Endometrium (tissue), 2 donors: ENCODE data around the gene RAPGEF4.
"Not testable (repeated sequence)": the region's sequence is repeated elsewhere in the genome, so short reads cannot be mapped to it uniquely, and the experiment has no call there.

Experiments used
- FAIRE-seq: peaks from 2 replicates; lab custom pipeline; 2012; peaks lifted over from hg19 to GRCh38; lab: Jason Lieb, UNC
- donor health status: control.
- donor health status: control.

Gene RAPGEF4

DNA sequence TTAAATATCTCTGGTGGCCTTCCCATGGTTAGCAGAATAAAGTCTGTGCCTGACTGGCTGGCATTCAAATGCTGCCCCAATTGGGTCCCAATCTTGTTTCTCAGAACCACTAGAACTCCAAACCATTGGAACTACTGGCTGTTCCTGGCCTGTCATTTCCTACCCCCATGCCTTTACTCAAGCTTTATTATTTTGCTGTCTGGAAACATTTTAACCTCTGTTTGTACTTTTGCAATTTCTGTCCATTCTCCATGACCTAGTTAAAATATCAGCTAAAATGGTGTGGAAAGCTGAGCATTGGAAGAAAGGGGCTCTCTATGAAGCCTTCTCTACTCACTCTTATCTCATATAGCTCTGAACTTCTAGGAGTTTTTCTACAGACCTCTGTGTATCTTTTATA is 38.7 kb downstream of the RAPGEF4 start:
- FAIRE-seq: no peak

DNA sequence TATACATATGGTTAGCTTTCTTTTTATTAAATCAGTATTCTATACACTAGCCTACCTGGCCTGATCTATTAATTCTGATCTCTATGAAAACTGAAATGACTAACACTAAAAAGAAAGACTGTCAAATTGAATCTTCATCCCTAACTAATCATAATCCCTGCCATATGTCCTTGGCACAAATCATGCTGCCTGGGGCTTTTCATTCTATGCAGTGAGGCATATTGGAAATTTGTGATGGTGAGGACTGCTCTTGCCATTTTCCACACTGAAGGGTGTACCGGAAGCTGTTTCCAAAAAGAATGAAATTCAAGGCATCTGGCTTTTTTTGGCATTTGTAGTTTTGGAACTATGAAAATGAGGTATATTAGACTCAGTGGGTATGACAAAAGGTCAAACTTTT is 39.7 kb downstream of the RAPGEF4 start:
- FAIRE-seq: no peak

DNA sequence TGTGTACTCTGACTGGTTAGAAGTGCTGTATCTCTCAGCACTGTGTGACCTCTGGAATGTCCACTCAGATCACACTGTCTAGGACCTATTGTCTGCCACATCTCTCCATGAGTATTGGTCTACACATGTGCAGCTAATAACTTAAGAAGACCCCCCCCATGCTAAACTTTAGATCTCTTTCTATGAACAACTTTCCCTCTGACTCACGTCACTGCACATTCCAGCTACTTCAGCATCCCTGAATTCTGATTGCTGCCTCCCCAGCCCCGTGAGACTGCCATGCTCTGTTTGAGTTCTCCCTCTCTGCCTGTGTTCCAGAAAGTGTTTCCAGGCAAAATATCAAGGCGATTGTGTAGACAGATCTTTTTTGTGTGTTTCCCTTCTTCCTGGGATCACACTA is 41.8 kb downstream of the RAPGEF4 start:
- FAIRE-seq: no peak

DNA sequence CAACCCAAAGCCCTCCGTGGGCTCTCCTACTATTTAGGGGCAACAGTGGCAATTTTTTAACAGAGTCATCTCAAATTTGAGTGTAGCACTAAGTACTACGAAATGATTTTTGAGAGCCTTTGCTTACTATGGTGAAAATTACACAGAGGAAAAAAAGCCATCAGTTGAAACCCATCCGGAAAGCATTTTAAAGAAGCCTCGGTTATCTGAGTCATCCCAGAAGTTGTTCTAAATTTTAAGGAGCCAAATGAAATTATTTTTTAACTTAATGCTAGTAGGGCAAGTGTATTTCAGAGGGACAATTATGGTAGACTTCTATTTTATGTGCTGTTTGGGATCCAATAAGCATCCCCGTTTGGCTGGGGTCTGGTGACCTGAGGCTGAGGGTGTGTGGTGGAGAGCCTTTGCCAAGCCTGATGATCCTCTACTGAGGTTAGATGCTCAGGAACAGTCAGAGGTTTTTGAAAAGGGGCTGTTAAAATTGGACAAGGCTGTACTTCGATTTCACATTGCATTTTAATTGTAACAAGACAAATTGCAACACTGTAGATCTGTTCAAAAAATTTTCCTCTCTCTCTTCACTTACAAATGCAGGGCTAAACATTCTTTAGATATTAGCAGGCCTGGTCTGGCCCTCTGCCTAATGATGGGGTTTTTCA is 47.0 kb downstream of the RAPGEF4 start:
- FAIRE-seq: no peak

DNA sequence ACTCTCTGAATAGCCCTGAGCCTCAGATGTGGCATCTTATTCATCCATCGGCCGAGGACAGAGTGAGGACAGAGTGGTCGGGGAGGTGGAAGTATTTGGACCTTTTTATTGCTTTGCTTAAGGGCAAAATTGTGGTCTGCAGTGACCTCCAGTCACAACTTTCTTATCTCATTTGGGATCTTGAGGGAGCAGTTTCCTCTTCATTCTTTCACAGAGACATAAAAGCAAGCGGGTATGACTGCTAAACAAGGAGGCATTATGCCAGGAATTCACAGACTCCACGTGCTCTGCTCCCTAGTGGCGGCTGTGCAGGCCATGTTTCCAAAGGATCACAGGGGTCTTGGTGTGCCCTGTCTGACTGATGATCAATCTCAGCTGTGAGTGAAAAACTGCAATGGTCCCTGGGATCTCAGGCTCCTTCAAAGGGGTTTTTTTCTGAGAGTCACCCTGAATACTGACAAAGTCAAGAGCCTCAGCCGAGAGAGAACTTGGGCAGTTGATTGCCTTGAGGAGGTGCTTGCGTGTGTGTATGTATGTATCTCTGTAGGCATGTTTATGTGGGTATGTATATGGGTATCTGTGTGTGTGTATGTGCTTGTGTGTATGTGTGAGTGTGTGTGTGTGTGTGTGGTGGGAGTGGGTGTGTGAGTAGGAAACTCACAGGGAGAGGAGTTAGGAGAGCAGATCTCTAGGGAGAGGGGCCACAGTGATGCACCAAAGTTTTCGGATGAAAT is 47.7 kb downstream of the RAPGEF4 start:
- peak; percentile 21 for FAIRE-seq

DNA sequence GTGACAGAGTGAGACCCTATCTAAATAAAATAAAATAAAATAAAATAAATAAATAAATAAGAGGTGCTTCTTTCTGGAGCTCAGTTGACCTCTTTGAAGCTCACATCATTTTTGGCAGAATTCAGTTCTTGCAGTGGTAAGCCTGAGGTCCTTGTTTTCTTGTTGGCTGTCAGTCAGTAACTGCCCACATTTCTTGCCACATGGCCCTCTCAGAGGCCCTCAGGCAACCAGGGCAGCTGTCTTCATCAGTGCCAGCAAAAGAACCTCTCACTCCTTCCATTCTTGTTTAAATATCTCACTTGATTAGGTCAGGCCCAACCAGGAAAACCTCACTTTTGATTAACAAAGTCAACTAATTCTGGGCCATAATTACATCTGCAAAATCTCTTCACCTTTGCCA is 53.2 kb downstream of the RAPGEF4 start:
- no peak for FAIRE-seq

DNA sequence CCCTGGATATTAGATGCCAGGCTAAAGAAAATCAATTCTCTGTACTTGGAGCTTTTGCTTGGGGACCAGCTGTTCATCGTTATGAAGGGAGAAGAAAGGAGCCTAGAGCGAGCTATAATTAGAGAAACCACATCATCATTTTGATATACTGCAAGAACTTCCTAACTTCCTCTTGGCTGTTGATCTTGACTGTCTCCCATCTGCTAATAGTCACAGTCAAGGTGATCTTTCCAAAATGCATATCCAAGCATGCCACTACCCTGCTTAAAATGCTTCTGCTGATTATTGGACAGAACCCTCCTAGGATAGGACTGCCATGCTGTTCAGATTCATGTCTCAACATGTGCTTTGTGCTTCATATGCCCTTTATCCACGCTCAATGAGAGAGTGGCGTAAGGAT is 54.8 kb downstream of the RAPGEF4 start:
- no peak for FAIRE-seq

DNA sequence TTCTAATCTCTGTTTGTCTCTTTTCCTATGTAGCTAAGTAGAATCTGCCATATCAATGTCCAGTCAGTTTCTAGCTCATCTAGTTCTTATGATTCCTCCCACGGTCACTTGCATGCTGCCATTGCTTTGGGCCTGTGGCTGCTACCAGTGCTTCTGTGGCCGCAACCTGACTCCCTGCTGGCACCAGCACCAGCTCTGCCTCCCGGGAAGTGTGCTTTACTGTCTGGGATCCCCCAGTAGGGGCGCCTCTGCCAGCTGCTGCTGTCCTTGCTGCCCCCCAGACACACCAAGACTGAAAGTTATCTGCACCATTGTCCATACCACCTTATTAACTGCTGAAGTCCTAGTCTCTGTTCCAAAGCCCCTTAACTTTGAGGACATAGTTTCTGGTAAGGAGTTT is 56.3 kb downstream of the RAPGEF4 start:
- FAIRE-seq: no peak

DNA sequence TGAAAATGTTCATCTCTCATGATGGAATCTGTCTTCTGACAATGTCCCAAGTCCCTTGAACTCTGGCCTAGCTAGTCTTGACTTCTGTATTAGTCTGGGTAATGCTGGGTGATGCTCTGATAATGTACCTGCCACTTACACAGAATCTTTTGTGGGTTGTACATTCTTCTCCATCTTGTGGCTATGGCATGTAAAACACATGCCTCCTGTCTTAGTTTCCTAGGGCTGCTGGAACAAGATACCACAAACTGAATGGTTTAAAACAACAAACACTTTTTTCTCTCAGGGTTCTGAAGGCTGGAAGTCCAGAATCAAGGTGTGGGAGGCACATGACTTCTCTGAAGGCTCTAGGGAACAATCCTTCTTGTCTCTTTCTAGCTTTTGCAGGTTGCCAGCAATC is 57.1 kb downstream of the RAPGEF4 start:
- FAIRE-seq: no peak

DNA sequence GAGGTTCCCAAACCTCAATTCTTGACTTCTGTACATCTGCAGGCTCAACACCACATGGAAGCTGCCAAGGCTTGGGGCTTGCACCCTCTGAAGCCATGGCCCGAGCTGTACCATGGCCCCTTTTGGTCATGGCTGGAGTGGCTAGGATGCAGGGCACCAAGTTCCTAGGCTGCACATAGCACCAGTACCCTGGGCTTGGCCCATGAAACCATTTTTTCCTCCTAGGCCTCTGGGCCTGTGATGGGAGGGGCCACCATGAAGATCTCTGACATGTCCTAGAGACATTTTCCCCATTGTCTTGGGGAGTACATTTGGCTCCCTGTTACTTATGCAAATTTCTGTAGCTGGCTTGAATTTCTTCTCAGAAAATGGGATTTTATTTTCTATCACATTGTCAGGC is 67.7 kb downstream of the RAPGEF4 start:
- FAIRE-seq: not testable (repeated sequence)

DNA sequence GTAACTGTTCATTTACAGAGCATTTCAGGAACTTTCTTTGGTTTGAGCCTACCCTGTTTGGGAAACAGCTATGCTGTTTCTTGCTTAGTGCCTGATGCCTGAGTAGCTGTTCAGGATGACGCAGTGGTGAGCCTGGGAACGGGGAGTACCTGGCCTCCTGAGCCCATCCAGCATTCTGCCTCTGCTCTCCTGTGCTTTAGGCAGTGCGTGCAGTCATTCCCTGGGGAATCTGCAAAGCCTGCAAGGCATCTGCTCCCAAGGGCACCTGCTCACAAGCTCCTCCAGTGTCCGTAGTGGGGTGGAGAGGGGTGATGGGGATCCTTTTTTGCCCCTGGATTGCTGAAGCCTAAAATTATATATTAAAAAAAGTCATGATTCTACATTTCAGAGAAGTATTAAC is 68.8 kb downstream of the RAPGEF4 start:
- no peak for FAIRE-seq

DNA sequence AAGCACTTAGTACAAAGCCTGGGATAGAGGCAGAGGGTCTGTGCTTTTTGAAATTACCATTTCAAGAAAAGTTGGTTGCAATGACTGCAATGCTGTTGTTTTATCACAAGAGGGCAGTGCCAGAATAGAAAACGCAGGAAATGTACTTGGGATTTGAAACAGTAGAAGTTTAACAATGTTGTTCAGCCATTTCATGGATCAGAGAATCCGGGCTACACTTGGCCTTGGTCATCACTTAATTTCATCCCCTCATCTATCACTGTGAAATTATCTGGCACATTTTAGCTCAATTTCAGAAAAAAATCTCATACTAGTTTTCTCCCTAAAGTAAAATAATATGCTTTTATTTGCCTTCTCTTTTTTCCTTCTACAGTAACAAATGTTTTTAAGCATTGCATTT is 70.8 kb downstream of the RAPGEF4 start:
- FAIRE-seq: peak; percentile 84

DNA sequence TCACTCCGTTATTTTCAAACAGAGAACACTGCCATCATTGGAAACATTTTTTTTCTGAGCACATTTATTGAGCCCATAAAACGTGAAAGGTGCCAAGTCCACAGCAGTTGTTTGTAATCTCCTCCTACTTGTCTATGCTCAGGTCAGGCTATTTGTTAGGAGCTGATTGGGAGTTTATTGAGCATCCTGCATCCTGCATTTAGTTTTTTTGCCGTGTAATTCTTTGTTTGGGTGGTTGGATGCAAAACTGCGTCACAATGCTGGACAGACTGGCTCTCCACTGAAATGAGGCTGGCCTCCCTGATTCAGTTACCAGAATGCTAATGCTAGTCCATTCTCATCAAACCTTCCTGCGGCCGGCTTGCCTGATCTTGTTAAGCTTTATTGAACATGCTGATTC is 71.4 kb downstream of the RAPGEF4 start:
- no peak for FAIRE-seq

DNA sequence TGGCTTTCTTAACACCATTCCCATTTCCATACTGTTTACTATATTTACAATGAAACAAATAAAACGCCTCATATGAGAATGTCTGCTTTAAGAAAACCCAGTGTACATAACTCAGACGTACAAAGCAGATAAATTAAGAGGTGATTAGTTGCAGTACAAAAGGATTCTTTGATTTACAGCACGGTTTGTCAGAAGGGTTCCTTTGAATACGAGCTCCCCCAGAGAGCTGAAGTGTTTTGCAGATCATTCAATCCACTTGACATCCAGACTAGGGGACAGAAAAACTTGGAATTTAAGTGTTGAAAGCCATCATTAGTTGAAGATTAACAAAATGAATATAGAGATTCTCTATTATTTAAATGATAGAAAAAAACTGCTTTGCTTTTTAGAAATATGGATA is 72.5 kb downstream of the RAPGEF4 start:
- no peak for FAIRE-seq

DNA sequence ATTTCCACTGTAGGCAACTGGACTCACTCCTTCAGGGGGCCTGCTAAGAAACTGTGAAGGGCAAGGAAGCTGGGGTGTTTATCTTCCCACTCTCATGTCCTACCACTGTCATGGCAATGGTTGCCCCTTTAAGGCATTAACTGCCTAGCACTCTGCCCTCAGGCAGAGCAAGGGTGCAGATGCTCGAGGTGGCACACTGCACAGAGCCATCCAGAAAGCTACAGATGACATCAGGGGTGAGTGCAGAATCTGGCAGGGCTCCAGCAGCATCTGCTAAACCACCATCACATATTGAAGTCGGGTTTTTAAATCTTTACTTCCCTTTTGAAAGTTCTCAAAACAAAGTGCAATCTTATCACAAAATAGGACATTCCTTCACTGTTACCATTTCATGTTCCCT is 75.4 kb downstream of the RAPGEF4 start:
- FAIRE-seq: no peak

DNA sequence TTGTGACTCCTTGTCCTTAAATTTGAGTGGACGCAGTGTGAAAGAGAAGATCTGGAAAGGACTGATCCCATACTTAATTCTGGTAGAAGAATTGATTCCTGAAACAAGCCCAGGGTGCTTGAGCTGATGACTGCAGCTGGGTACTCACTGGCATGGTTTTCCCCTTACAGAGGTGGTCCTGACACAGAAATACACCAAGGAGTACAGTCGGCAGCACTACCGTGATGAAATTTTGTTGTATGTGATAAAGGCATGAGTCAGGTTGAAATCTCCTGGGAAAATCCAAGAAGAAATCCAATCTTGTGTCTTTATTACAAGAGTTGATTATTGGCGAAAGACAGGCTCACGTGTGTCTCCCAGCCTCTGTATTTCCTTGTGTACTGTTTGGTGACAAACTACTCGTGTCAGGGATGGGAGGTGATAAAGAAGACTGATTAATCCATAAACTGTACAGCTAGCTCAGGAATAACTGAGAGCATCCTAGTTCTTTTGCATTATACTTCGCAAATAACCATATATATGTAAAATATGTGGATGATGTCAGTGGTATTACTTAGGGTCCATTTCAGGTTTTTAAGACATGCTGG is 76.6 kb downstream of the RAPGEF4 start:
- FAIRE-seq: no peak

DNA sequence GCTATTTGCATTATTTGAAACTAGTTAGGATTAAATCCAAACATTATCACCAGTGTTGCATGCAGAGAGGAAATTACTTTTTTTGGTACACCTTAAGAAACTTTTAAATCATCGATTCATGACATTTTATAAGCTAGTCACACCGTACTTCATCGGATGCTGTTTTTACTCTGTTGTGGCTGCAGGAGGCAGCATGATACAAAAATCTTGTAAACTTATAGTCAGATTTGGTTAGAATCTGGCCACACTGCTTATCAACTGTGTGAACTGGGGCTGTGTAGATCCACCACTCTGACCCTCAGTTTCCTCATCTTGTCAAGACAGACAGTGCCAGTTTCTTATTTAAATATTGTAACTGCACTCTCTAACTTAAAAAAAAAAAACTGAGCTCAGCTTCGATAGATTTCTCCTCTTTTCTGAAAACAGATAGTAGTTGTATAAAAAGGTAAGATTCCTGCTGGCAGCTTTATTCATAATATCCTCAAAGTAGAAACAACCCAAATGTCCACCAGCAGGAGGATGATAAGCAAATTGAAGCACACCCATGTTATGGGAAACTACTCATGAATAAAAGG is 77.8 kb downstream of the RAPGEF4 start:
- peak; percentile 39 for FAIRE-seq

DNA sequence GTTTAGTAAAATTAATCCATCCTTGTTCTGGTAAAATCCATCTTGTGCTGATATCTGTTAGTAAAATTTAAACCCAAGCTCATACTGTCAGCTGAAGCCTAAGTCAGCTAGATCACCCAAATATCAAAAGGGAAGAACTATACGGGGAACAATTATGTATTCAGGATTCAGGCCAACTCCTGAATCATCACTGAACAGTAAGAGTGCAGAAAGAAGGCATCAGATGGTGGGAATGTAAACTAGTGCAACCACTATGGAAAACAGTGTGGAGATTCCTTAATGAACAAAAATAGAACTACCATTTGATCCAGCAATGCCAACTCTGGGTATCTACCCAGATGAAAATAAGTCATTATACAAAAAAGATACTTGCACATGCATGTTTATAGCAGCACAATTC is 81.8 kb downstream of the RAPGEF4 start:
- no peak for FAIRE-seq

DNA sequence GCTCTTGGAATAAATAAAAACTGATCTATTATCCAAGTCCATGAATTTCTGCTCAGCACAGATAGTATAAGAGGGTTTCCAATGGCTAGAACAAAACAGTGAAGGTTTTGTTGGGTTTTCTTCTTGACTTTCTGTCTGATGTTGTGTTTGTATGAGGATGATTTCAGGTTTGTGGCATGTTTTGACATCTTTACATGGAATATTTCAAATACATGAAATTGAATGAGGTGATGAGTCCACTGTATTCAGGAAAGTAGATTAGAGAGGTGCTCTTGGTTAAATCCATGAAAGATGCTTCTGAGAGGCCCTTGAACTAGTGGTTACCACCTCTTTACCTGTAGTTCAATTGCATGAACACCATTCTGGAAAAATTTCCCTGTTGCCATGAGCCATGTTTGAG is 84.3 kb downstream of the RAPGEF4 start:
- no peak for FAIRE-seq

DNA sequence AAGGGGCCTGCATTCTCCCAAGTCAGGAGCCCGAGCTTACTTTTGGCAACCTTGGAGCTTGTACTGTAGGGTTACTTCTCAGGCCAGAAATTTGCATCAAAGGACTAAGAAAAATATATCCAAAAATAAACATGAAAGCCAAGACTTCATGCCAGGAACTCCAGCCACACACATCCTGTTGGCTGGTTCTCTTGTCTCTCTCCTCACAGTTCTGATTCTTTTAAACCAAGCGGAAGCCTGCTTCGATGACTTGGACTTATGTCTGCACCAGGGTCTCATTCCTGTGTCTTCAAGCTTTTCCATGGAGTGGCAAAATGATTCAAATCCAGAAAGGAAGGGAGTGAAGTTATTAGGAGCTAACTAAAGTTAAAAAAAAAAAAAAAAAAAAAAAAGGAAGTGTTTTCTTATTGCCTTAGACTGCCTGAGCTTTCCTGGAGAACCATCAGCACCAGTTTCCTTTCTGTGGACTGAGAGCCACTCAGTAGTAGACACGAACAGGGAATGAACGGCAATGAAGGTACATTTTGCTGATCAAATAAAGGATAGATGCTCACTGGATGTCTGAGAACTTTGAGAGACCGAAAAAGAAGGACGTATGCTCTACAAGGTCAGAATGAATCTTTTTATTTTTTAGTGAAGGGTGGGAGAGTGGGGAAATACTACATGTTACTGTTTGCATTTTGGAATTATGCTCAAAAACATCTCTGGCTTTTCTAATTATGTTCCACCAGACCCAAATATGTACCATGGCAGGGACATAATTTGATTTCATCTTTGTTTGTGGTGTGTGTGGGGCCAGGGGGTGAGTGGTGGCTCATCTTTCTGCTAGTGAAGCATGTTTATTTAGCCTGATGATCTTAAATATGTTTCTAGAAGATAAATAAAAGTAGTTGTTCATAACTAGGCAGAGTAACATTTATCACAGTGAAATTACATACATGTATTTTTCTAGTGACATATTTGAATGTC is 86.0 kb downstream of the RAPGEF4 start:
- FAIRE-seq: no peak

DNA sequence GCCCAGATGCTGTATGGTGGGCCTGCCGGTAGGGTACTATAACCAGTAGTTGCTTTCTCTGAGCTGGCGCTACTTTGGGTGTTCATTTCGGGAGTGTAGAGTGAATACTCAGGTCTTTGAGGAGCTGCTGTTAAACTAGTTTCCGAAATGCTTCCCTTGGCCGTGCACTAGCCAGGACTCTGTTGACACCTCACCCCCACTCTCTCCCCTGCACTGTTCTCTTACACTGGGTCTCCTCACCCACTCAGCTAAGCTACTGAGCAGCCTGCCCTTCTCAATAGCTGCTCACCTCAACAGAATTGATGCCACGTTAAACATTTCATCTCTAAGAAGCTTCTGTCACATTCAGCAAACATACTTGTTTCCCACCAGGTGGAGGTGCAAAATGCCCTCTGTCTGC is 86.9 kb downstream of the RAPGEF4 start:
- FAIRE-seq: no peak

DNA sequence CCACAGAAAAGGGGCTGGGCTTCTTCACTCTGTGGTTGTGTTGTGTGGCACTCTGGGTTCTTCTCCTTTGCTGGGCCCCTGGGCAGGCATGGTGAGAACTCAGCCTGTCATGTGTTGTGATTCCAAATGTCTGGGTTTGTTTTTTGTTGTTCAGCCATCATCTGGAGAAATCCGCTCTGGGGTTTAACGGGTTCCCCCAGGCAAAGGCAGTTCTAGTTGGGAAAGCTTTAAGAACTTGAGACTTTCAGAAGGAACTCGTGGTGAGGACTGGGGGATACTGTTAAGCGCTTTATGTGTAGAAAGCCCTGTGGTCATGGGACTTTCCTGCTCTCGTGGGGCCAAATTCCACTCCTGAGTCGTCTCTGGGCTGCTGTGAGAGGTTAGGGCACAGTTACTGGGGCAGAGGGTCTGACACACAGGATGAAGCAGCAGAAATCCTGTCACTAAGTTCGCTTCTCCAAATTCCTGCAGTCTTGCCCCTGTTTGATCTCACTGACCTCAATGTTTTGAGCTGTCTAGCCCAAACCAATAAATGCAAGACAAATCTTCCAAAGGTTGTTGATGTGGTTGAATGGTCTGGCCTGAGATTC is 87.7 kb downstream of the RAPGEF4 start:
- FAIRE-seq: no peak
